HCT116 (cell line): ENCODE measurements around the gene KCNQ4. TPM values are rescaled to one million over a fixed set of nuclear protein-coding genes. Genes with fewer than 3 reads are reported as not detected.
A peak's percentile ranks its signal among the peaks of the same experiment; 100 is the strongest.

Experiments used
- ATAC-seq: fragments of 200-7000 bp; cut with Tn5 transposase; 2 replicates; pipeline ENCODE4 v1.9.1; 2020; ENCODE audit warnings: mild to moderate bottlenecking, moderate library complexity
- BruUV-seq: library from RNA; stranded (reverse); fragments of 400-500 nt; replicated peaks from 2 replicates; lab custom pipeline; 2021; lab: Mats Ljungman, UMichigan
- CTCF ChIA-PET: fragments of 300-600 bp; sonication (Branson Sonifier 250); formaldehyde crosslinking; loops from one replicate; lab custom pipeline; 2021; ENCODE audit warnings: antibody characterized with exemption; lab: Charles Lee
- POLR2A ChIA-PET: fragments of 300-600, 350-600 bp; sonication (Branson Sonifier 250); formaldehyde crosslinking; loops from one replicate; lab custom pipeline; 2021; ENCODE audit warnings: antibody characterized with exemption; lab: Charles Lee
- RAD21 ChIA-PET, 2 experiments: fragments of 300-600 bp; sonication (Branson Sonifier 250); formaldehyde crosslinking; loops; one replicate each; lab custom pipeline; 2023; ENCODE audit warnings: low total read pairs in 2 of 2; ENCODE audit not compliant: uncharacterized antibody in 2 of 2, unreplicated experiment in 2 of 2, low non-redundant PET in 1 of 2; lab: Charles Lee
- DNase-seq: peaks from one replicate; pipeline ENCODE4 v3.0.0-alpha.2; 2010; ENCODE audit warnings: low read depth, low spot score
- H2AFZ ChIP-seq: fragments of 200-600 bp; shearing (Covaris generic), sonication (generic); 2 replicates; pipeline ENCODE4 v1.6.1; 2017; ENCODE audit warnings: low read depth, mixed run types, mixed read lengths, antibody characterized with exemption, low read length; ENCODE audit not compliant: poor library complexity, severe bottlenecking
- H3K27ac ChIP-seq: 2 replicates; pipeline ENCODE4 v1.5.1; 2012; ENCODE audit warnings: low read depth, low read length
- H3K27me3 ChIP-seq: fragments of 200-600 bp; sonication (generic); 2 replicates; pipeline ENCODE4 v1.6.1; 2016; ENCODE audit warnings: mixed run types, low read length, mixed read lengths; ENCODE audit not compliant: insufficient read depth
- H3K36me3 ChIP-seq, 2 experiments: fragments of 200-500 bp in 1 of 2; fragments of 200-600 bp in 1 of 2; sonication (Bioruptor generic) in 1 of 2; sonication (generic) in 1 of 2; 2 replicates each; pipeline versions ENCODE4 v1.5.1 to v1.6.1; 2014 to 2016; ENCODE audit warnings: low read length in 2 of 2, inconsistent platforms in 1 of 2, mixed read lengths in 1 of 2, mixed run types in 1 of 2; ENCODE audit not compliant: insufficient read depth in 2 of 2, control insufficient read depth in 1 of 2
- H3K4me1 ChIP-seq, 2 experiments: fragments of 200-600 bp in 1 of 2; sonication (generic) in 1 of 2; 2 replicates each; pipeline versions ENCODE4 v1.5.1 to v1.6.1; 2012 to 2017; ENCODE audit warnings: low read length in 2 of 2, inconsistent platforms in 1 of 2, mild to moderate bottlenecking in 1 of 2, mixed read lengths in 1 of 2, mixed run types in 1 of 2, moderate library complexity in 1 of 2; ENCODE audit not compliant: insufficient read depth in 2 of 2, control insufficient read depth in 1 of 2
- H3K4me2 ChIP-seq: fragments of 200-600 bp; sonication (generic); 2 replicates; pipeline ENCODE4 v1.6.1; 2017; ENCODE audit warnings: mixed run types, low read length, mixed read lengths
- H3K4me3 ChIP-seq, 2 experiments: fragments of 200-600 bp in 1 of 2; sonication (generic) in 1 of 2; replicated peaks in 1 of 2; 2 replicates each; pipeline ENCODE4 v1.5.1; 2011 to 2016; ENCODE audit warnings: low read length in 2 of 2, control low read depth in 1 of 2, low read depth in 1 of 2, mild to moderate bottlenecking in 1 of 2, mixed read lengths in 1 of 2, mixed run types in 1 of 2
- H3K79me2 ChIP-seq: fragments of 200-600 bp; sonication (generic); 2 replicates; pipeline ENCODE4 v1.6.1; 2017; ENCODE audit warnings: mild to moderate bottlenecking, mixed run types, low read length, moderate library complexity, mixed read lengths; ENCODE audit not compliant: insufficient read depth
- H3K9ac ChIP-seq: fragments of 200-600 bp; sonication (generic); 2 replicates; pipeline ENCODE4 v1.6.1; 2016; ENCODE audit warnings: low read length, mixed read lengths
- H3K9me2 ChIP-seq: fragments of 200-600 bp; sonication (generic), shearing (Covaris generic); 2 replicates; pipeline ENCODE4 v1.6.1; 2017; ENCODE audit warnings: mixed run types, mild to moderate bottlenecking, moderate library complexity; ENCODE audit not compliant: insufficient read depth
- H3K9me3 ChIP-seq, 2 experiments: fragments of 200-500 bp in 1 of 2; fragments of 200-600 bp in 1 of 2; sonication (Bioruptor generic) in 1 of 2; sonication (generic) in 1 of 2; 2 replicates each; pipeline ENCODE4 v1.6.1; 2014 to 2017; ENCODE audit warnings: low read length in 2 of 2, mixed read lengths in 2 of 2, inconsistent platforms in 1 of 2, low read depth in 1 of 2, mild to moderate bottlenecking in 1 of 2, mixed run types in 1 of 2, moderate library complexity in 1 of 2; ENCODE audit not compliant: control insufficient read depth in 1 of 2, insufficient read depth in 1 of 2
- H4K20me1 ChIP-seq: fragments of 200-600 bp; sonication (generic), shearing (Covaris generic); 2 replicates; pipeline ENCODE4 v1.6.1; 2017; ENCODE audit warnings: mixed run types, mild to moderate bottlenecking, moderate library complexity; ENCODE audit not compliant: insufficient read depth
- ELF1 ChIP-seq: IDR thresholded peaks from 2 replicates; pipeline ENCODE4 v1.6.1; 2012; ENCODE audit warnings: low read depth, borderline replicate concordance
- EZH2 ChIP-seq: fragments of 200-600 bp; sonication (generic); IDR thresholded peaks from 2 replicates; pipeline ENCODE4 v1.6.1; 2017; ENCODE audit warnings: antibody characterized with exemption, mixed run types
- EZH2phosphoT487 ChIP-seq: fragments of 200-600 bp; IDR thresholded peaks from 2 replicates; pipeline ENCODE4 v1.6.1; 2018; ENCODE audit warnings: antibody characterized with exemption, borderline replicate concordance
- FOSL1 ChIP-seq: IDR thresholded peaks from 2 replicates; pipeline ENCODE4 v1.6.1; 2012; ENCODE audit warnings: low read depth
- RAD21 ChIP-seq: IDR thresholded peaks from 2 replicates; pipeline ENCODE4 v1.6.1; 2012; ENCODE audit warnings: low read depth, mild to moderate bottlenecking
- SIN3A ChIP-seq: IDR thresholded peaks from 2 replicates; pipeline ENCODE4 v1.6.1; 2012; ENCODE audit warnings: low read depth
- YY1 ChIP-seq: IDR thresholded peaks from 2 replicates; pipeline ENCODE4 v1.6.1; 2011; ENCODE audit warnings: low read length, low read depth, moderate library complexity, mild to moderate bottlenecking; ENCODE audit not compliant: insufficient replicate concordance; ENCODE audit errors: extremely low read depth
- intact Hi-C: fragments of 100-400 bp; cut with micrococcal nuclease; formaldehyde crosslinking; loops from 2 replicates; pipeline ENCODE4 v1.10.0; 2022
- total RNA-seq: library from RNA; stranded (reverse); gene quantifications from one replicate; pipeline ENCODE4 v1.2.1, GENCODE V29; 2021; ENCODE audit not compliant: unreplicated experiment

KCNQ4 gene
- total RNA-seq, 1 experiment from 2014 or later: 4.1 TPM

DNA sequence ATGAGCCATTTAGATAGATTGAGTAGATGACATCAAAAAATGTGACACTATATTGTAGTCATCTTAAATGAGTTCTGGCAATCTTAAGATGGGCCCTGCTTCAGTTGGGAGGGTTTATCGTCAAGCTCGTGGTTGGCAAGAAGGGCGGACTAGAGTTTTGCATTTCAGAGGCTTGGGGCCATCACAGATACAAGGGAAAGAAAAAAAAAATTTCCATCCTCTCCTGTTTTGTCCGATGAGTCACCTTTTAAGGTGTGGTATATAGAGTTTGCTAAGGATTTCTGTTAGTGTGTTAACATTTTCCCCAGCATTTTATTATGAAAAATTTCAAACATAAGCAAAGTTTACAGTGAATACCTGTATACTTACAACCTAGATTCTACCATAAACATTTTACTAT, 31.8 kb upstream of the KCNQ4 start:
- Histone ChIP-seq H3K9me2 (no peaks in the 10 kb centered on the region), H2AFZ (no peak overlapping the region), H3K4me2 (no peak overlapping the region), H3K4me1 (peaks cover 4% of the 10 kb centered on the region in 2 experiments; a peak in 2 of 4 replicates), H4K20me1 (no peaks in the 10 kb centered on the region), H3K36me3 (peaks cover 17 to 20% of the 10 kb centered on the region in 2 experiments), H3K9me3 (no peaks in the 10 kb centered on the region), H3K4me3 (no peak overlapping the region), H3K27ac (no peak overlapping the region), H3K79me2 (no peaks in the 10 kb centered on the region; the same call in 1 of the 2 replicates), H3K9ac (no peak overlapping the region), H3K27me3 (no peaks in the 10 kb centered on the region)
- RAD21 ChIA-PET: no interaction called here
- intact Hi-C loops: no loop called here
- ATAC-seq (no peak), DNase-seq (no peak)
- POLR2A ChIA-PET: no interaction called here
- TF ChIP-seq SIN3A (no peak), EZH2phosphoT487 (no peak), FOSL1 (peak; percentile 27; the same call in 1 of the 2 replicates), RAD21 (no peak), YY1 (no peak)
- no TSS peak for BruUV-seq
- CTCF ChIA-PET: no interaction called here

DNA sequence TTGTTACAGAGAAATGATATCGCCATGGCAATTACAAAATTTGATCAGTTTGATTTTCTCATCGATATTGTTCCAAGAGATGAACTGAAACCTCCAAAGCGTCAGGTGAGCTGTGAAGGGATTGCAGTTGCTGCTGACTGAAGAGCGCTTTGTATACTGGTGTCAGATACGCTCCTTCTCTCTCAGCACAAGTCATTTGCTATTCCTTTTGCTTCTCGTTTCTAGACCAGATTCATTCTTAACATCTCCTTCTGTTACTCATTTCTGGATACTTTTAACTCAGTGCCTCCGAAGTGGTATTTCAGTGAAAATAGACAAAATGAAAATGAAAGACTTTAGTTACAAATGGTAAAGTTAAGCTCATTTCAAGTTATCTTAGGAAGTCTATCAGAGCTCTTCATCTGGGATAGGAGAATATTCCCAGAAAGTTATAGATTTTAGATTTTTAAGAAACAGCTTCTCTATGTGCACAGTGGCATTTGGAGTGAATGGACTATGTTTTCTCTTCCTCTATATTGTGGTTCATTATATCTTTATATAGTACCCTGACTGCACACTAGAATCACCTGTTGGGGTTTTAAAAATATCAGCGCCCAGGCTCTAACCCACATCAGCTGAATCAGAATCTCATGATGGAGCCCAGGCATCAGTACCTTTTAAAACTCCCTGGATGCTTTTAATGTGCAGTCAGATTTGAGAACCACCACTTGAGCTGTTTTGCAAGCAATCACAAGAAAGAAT, 30.3 kb upstream of the KCNQ4 start:
- Histone ChIP-seq H3K9me2 (no peaks in the 10 kb centered on the region), H3K4me2 (no peak overlapping the region), H3K36me3 (peaks cover 20 to 21% of the 10 kb centered on the region in 2 experiments), H2AFZ (no peak overlapping the region), H3K27ac (no peak overlapping the region)
- no TSS peak for BruUV-seq
- POLR2A ChIA-PET: no interaction called here
- CTCF ChIA-PET: interaction anchor here (0.9 kb wide), 1 partner anchor 20 kb away, joined by 5 read pairs; no protein-coding TSS in a partner anchor
- ATAC-seq: no peak
- RAD21 ChIA-PET: no interaction called here
- intact Hi-C loops: no loop called here
- TF ChIP-seq SIN3A (no peak), EZH2 (no peak), ELF1 (no peak)
- TF ChIP-seq, all 23 proteins: peak for 0
- H4K20me1 ChIP-seq: no peaks in the 10 kb centered on the region
- H3K9me3 ChIP-seq: no peaks in the 10 kb centered on the region
- no peak overlapping the region for H3K9ac ChIP-seq
- H3K4me3 ChIP-seq: no peak overlapping the region
- H3K79me2 ChIP-seq: no peaks in the 10 kb centered on the region
- no peaks in the 10 kb centered on the region for H3K27me3 ChIP-seq
- peaks cover 4% of the 10 kb centered on the region in 2 experiments; a peak in 2 of 4 replicates for H3K4me1 ChIP-seq
- no peak for DNase-seq
